GM21717 (cell line): ENCODE results near the gene GJB4.
"Not testable (repeated sequence)": the region's sequence is repeated elsewhere in the genome, so short reads cannot be mapped to it uniquely, and the experiment has no call there.

Source experiments
- ATAC-seq: cut with Tn5 transposase; IDR thresholded peaks from one replicate; pipeline ENCODE4 v1.9.1; 2021; ENCODE audit warnings: mild to moderate bottlenecking, moderate library complexity; ENCODE audit not compliant: unreplicated experiment

The GJB4 gene

GRCh38 chr1:34746785-34747637, 12.5 kb upstream of the GJB4 start:
- no peak for ATAC-seq

- no peak for ATAC-seq
Observed at GRCh38 chr1:34747638-34747941, 11.9 kb upstream of the GJB4 start.

GRCh38 chr1:34749992-34750391, 9.5 kb upstream of the GJB4 start:
- ATAC-seq, result no peak

- ATAC-seq, result no peak
Observed at GRCh38 chr1:34750610-34751009, 8.9 kb upstream of the GJB4 start.

- ATAC-seq, result no peak
Observed at GRCh38 chr1:34753163-34753562, 6.4 kb upstream of the GJB4 start.

- no peak for ATAC-seq
Observed at GRCh38 chr1:34754964-34755637, 4.4 kb upstream of the GJB4 start, which contains the start of gene GJB5. TSS of gene GJB5 (plus strand) at chr1:34755047. CDS start at chr1:34757331, 2,284 bp downstream.

- ATAC-seq, result no peak
Observed at GRCh38 chr1:34755961-34756360, 3.6 kb upstream of the GJB4 start.

GRCh38 chr1:34757386-34757785, 2.2 kb upstream of the GJB4 start:
- ATAC-seq, result no peak

- no peak for ATAC-seq
Observed at GRCh38 chr1:34758751-34759150, 789 bp upstream of the GJB4 start.

- no peak for ATAC-seq
Observed at GRCh38 chr1:34761176-34761761, 1.7 kb downstream of the GJB4 start.

GRCh38 chr1:34761776-34762307, 2.3 kb downstream of the GJB4 start:
- ATAC-seq, result no peak

GRCh38 chr1:34762474-34763141, 3.1 kb downstream of the GJB4 start:
- no peak for ATAC-seq

GRCh38 chr1:34763142-34763781, 3.7 kb downstream of the GJB4 start:
- no peak for ATAC-seq

GRCh38 chr1:34768856-34769255, 9.3 kb downstream of the GJB4 start:
- no peak for ATAC-seq

- ATAC-seq, result no peak
Observed at GRCh38 chr1:34770891-34771504, 11.5 kb downstream of the GJB4 start.

GRCh38 chr1:34771573-34772371, 12.2 kb downstream of the GJB4 start:
- no peak for ATAC-seq

GRCh38 chr1:34773114-34773513, 13.6 kb downstream of the GJB4 start:
- not testable (repeated sequence) for ATAC-seq

GRCh38 chr1:34774957-34775356, 15.4 kb downstream of the GJB4 start:
- no peak for ATAC-seq

- ATAC-seq, result no peak
Observed at GRCh38 chr1:34776911-34777310, 17.4 kb downstream of the GJB4 start.
